Measurements from ENCODE around the gene CEP57L1. TPM values are rescaled to one million over a fixed set of nuclear protein-coding genes. Genes with fewer than 3 reads are reported as not detected.

Gene CEP57L1
- total and polyA plus RNA-seq, 9 of the 15 experiments (the other 6 are each of a cell fraction or from before 2014, with no cell fraction given), result 39.4 to 88.6 (median 61.8) TPM

DNA sequence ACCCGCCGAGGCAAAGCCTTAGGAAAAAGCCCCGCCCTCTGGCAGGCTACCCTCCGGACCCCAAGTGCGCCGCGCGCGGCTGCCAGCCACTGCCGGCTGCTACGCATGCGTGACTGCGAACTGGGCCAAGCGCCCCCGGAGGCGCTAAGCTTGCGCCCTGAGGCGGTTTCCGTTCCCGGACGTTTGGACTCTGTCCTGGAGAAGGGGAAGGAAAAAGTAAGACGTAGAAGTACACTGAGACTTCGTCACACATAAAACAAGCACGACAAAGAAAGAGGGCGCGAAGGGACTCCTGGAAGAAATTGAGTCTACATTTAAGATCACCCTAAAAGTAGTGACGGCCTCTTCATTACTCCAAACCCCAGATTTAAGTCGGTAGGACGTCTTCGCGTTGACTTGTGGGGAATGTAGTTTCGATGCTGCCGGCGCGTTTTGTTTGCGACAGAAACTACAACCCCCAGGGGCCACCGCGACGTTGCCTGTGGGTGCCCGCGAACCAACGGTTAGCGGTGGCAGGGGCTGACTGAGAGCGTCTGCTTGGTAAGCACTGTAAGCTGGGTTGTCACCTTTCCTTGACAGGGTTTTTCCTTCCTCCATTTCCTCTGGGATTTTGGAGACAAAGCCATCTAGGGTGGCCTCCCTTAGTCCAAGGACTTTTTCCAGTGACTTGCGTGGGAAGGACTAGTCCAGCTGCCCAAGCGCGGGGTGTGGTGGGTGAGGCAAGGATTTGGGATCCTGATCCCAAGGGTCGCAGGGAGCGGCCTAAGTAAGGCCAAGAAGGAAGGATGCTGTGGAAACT lies at the start of gene CEP57L1 (continued):
- TF ChIP-seq, protein P1, sequence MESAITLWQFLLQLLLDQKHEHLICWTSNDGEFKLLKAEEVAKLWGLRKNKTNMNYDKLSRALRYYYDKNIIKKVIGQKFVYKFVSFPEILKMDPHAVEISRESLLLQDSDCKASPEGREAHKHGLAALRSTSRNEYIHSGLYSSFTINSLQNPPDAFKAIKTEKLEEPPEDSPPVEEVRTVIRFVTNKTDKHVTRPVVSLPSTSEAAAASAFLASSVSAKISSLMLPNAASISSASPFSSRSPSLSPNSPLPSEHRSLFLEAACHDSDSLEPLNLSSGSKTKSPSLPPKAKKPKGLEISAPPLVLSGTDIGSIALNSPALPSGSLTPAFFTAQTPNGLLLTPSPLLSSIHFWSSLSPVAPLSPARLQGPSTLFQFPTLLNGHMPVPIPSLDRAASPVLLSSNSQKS (CRISPR knock-in tag; IDR thresholded peaks at IDR 0.05), result no peak
- TF ChIP-seq FOXK2 (conservative IDR thresholded peaks at IDR 0.05 in 1 of 2, IDR thresholded peaks at IDR 0.05 in 1 of 2; ENCODE audit: low read depth in 2 of 2) (peak; percentile 46 to 75; a peak in 3 of 4 replicates), TSC22D4 (tag; IDR thresholded peaks at IDR 0.05) (no peak), ZSCAN29 (IDR thresholded peaks at IDR 0.05) (no peak), HDAC6 (IDR thresholded peaks at IDR 0.05; ENCODE audit: low read depth, low read length) (no peak), MTA3 (IDR thresholded peaks at IDR 0.05; ENCODE audit: borderline replicate concordance) (no peak; the same call in none of the 2 replicates), HOXB6 (CRISPR knock-in tag; IDR thresholded peaks at IDR 0.05; ENCODE audit: borderline replicate concordance) (no peak), ZNF766 (CRISPR knock-in tag; conservative IDR thresholded peaks at IDR 0.05) (peak; percentile 46; the same call in 1 of the 2 replicates), SREBF1 (IDR thresholded peaks at IDR 0.05; ENCODE audit: borderline replicate concordance, low read depth, low read length) (no peak), ARID1B (IDR thresholded peaks at IDR 0.05) (no peak), ESRRA (IDR thresholded peaks at IDR 0.05; ENCODE audit: borderline replicate concordance, low read depth) (no peak), ZNF780A (CRISPR knock-in tag; IDR thresholded peaks at IDR 0.05) (no peak), BACH1 (tag; IDR thresholded peaks at IDR 0.05) (peak; percentile 64; the same call in 1 of the 2 replicates), HMGN3 (IDR thresholded peaks at IDR 0.05; ENCODE audit: borderline replicate concordance, extremely low read depth, insufficient read length, low read depth, low read length) (no peak), NR1H2 (CRISPR knock-in tag; IDR thresholded peaks at IDR 0.05) (no peak), MCM5 (IDR thresholded peaks at IDR 0.05; ENCODE audit: low read depth) (no peak), FOXA1 (IDR thresholded peaks at IDR 0.05; ENCODE audit: borderline replicate concordance) (no peak), ZFP1 (CRISPR knock-in tag; IDR thresholded peaks at IDR 0.05) (no peak)
- TF ChIP-seq, protein P2, sequence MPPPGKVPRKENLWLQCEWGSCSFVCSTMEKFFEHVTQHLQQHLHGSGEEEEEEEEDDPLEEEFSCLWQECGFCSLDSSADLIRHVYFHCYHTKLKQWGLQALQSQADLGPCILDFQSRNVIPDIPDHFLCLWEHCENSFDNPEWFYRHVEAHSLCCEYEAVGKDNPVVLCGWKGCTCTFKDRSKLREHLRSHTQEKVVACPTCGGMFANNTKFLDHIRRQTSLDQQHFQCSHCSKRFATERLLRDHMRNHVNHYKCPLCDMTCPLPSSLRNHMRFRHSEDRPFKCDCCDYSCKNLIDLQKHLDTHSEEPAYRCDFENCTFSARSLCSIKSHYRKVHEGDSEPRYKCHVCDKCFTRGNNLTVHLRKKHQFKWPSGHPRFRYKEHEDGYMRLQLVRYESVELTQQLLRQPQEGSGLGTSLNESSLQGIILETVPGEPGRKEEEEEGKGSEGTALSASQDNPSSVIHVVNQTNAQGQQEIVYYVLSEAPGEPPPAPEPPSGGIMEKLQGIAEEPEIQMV (tag; conservative IDR thresholded peaks at IDR 0.05; ENCODE audit: low read depth), result peak; percentile 82
- TF ChIP-seq, protein P3, sequence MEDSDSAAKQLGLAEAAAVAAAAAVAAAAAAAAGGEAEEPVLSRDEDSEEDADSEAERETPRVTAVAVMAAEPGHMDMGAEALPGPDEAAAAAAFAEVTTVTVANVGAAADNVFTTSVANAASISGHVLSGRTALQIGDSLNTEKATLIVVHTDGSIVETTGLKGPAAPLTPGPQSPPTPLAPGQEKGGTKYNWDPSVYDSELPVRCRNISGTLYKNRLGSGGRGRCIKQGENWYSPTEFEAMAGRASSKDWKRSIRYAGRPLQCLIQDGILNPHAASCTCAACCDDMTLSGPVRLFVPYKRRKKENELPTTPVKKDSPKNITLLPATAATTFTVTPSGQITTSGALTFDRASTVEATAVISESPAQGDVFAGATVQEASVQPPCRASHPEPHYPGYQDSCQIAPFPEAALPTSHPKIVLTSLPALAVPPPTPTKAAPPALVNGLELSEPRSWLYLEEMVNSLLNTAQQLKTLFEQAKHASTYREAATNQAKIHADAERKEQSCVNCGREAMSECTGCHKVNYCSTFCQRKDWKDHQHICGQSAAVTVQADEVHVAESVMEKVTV (CRISPR knock-in tag; IDR thresholded peaks at IDR 0.05), result no peak
- TF ChIP-seq, protein P4, sequence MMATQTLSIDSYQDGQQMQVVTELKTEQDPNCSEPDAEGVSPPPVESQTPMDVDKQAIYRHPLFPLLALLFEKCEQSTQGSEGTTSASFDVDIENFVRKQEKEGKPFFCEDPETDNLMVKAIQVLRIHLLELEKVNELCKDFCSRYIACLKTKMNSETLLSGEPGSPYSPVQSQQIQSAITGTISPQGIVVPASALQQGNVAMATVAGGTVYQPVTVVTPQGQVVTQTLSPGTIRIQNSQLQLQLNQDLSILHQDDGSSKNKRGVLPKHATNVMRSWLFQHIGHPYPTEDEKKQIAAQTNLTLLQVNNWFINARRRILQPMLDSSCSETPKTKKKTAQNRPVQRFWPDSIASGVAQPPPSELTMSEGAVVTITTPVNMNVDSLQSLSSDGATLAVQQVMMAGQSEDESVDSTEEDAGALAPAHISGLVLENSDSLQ (IDR thresholded peaks at IDR 0.05), result no peak; the same call in 1 of the 2 replicates
- TF ChIP-seq, protein P5, sequence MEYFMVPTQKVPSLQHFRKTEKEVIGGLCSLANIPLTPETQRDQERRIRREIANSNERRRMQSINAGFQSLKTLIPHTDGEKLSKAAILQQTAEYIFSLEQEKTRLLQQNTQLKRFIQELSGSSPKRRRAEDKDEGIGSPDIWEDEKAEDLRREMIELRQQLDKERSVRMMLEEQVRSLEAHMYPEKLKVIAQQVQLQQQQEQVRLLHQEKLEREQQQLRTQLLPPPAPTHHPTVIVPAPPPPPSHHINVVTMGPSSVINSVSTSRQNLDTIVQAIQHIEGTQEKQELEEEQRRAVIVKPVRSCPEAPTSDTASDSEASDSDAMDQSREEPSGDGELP (CRISPR knock-in tag; IDR thresholded peaks at IDR 0.05; ENCODE audit: borderline replicate concordance), result peak; percentile 41
